ENCODE measurements around the gene PRKAR1B.
A peak's percentile ranks its signal among the peaks of the same experiment; 100 is the strongest.
"Not testable (repeated sequence)": the region's sequence is repeated elsewhere in the genome, so short reads cannot be mapped to it uniquely, and the experiment has no call there.

PRKAR1B gene

GRCh38 chr7:641269-641671 lies 85.8 kb downstream of the PRKAR1B start:
- no peak overlapping the region for H3K27ac ChIP-seq
- no peak for TF ChIP-seq Cebpa-rat (IDR thresholded peaks at IDR 0.05)

DNA sequence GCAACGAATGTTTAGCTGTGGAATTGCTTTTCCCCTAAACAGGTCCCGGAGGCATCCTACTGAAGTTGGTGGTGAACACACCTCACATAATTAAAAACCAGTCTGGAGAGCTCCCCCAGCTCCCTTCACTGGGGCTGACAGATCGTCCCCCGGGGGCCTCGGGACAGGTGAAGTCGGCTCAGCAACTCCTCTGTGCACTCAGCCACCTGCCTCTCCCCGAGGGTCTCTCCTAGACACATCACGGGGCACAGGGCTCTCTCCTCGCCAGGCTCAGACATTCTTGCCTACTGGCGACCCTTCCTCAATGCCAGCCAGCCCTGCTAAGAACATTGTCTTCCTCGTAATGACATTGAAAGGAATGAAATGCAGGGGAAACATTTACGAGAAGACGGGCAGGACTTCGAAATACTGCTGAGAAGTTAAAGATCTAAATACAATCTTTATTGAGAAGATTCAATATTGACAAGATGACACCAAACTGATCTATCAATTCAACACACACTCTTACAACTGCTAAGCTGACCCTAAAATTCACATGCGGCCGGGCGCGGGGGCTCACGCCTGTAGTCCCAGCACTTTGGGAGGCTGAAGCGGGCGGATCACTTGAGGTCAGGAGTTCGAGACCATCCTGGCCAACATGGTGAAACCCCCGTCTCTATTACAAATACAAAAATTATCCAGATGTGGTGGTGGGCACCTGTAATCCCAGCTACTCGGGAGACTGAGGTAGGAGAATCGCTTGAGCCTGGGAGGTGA lies 88.6 kb downstream of the PRKAR1B start:
- Histone ChIP-seq H3K4me1 (peaks cover 29% of the 10 kb centered on the region), H4K20me1 (no peaks in the 10 kb centered on the region), H3K9ac (no peak overlapping the region), H3K27ac (no peak overlapping the region), H3K36me3 (no peaks in the 10 kb centered on the region), H3K4me2 (no peak overlapping the region), H3K9me3 (peaks cover 15% of the 10 kb centered on the region), H3K27me3 (no peaks in the 10 kb centered on the region), H3K4me3 (no peak overlapping the region)
- TF ChIP-seq Cebpa-rat (IDR thresholded peaks at IDR 0.05), result no peak

More at GRCh38 chr7:641269-641671, 85.8 kb downstream of the PRKAR1B start:
- H3K4me1 ChIP-seq, result peaks cover 28% of the 10 kb centered on the region
- H4K20me1 ChIP-seq, result no peaks in the 10 kb centered on the region
- H3K4me3 ChIP-seq, result no peak overlapping the region
- H3K9me3 ChIP-seq, result peaks cover 28% of the 10 kb centered on the region
- H3K36me3 ChIP-seq, result peaks cover 9% of the 10 kb centered on the region; the same call in 1 of the 2 replicates
- H3K9ac ChIP-seq, result no peak overlapping the region
- H3K27me3 ChIP-seq, result no peaks in the 10 kb centered on the region
- H3K4me2 ChIP-seq, result no peak overlapping the region

DNA sequence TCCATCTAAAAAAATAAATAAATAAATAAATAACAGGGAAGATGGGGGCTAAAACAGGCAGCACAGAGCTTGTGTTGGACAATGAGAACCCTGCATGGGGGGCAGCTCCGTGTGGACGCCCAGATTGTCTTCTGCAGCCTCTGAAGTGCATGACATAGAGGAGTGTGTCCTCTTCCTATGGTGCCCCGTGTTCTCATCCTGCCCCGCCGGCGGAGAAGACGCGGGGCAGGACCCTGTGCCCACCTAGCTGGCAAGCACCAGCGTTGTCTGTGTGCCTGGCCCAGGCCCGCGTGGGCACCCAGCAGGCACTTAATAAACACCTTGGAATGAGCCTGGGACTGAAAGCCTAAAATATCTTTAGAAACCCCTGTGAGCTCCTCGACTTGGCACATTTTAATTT lies 89.3 kb downstream of the PRKAR1B start:
- H4K20me1 ChIP-seq, result no peaks in the 10 kb centered on the region
- H3K4me1 ChIP-seq, result peaks cover 25% of the 10 kb centered on the region
- H3K9ac ChIP-seq, result no peak overlapping the region
- TF ChIP-seq Cebpa-rat (IDR thresholded peaks at IDR 0.05), result no peak
- H3K4me2 ChIP-seq, result no peak overlapping the region
- no peak overlapping the region for H3K27ac ChIP-seq
- H3K27me3 ChIP-seq, result no peaks in the 10 kb centered on the region
- H3K4me3 ChIP-seq, result no peak overlapping the region
- peaks cover 12% of the 10 kb centered on the region; the same call in 1 of the 2 replicates for H3K9me3 ChIP-seq
- no peaks in the 10 kb centered on the region for H3K36me3 ChIP-seq

- H3K4me2 ChIP-seq, result peak overlapping the region; percentile 49
- no peak overlapping the region for H3K27ac ChIP-seq
- no peak for TF ChIP-seq Cebpa-rat (IDR thresholded peaks at IDR 0.05)
- H4K20me1 ChIP-seq, result no peaks in the 10 kb centered on the region
- no peak overlapping the region for H3K9ac ChIP-seq
- H3K4me3 ChIP-seq, result no peak overlapping the region
- no peaks in the 10 kb centered on the region for H3K27me3 ChIP-seq
- peaks cover 9% of the 10 kb centered on the region; the same call in 1 of the 2 replicates for H3K9me3 ChIP-seq
- peaks cover 22% of the 10 kb centered on the region for H3K4me1 ChIP-seq
- H3K36me3 ChIP-seq, result no peaks in the 10 kb centered on the region
Observed at GRCh38 chr7:636396-636795, 90.7 kb downstream of the PRKAR1B start.

DNA sequence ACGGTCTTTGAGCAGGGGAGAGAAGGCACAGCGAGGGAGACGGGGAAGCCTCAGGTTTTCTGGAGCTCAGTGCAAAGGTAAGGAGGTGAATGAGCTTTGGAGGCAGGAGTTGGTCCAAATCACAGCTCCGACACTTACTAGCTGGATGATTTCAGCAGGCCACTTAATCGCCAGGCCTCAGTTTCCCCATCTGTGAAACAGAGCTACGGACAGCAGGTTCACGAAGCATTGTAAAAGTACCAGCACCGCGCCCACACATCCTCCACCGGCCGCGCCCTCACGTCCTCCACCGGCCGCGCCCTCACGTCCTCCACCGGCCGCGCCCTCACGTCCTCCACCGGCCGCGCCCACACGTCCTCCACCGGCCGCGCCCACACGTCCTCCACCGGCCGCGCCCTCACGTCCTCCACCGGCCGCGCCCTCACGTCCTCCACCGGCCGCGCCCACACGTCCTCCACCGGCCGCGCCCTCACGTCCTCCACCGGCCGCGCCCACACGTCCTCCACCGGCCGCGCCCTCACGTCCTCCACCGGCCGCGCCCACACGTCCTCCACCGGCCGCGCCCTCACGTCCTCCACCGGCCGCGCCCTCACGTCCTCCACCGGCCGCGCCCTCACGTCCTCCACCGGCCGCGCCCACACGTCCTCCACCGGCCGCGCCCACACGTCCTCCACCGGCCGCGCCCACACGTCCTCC lies 91.2 kb downstream of the PRKAR1B start:
- H3K9ac ChIP-seq, H3K9me3 ChIP-seq, H3K4me2 ChIP-seq, H4K20me1 ChIP-seq, H3K27ac ChIP-seq, H3K4me3 ChIP-seq, H3K27me3 ChIP-seq, H3K36me3 ChIP-seq: not testable (repeated sequence)
- peaks cover 22% of the 10 kb centered on the region for H3K4me1 ChIP-seq

- no peak overlapping the region for H3K27ac ChIP-seq
- H3K4me2 ChIP-seq, result no peak overlapping the region
- TF ChIP-seq Cebpa-rat (IDR thresholded peaks at IDR 0.05), result no peak
- H3K4me1 ChIP-seq, result peaks cover 16% of the 10 kb centered on the region
- H3K4me3 ChIP-seq, result no peak overlapping the region
- no peaks in the 10 kb centered on the region for H3K9me3 ChIP-seq
- H3K36me3 ChIP-seq, result no peaks in the 10 kb centered on the region
- no peaks in the 10 kb centered on the region for H3K27me3 ChIP-seq
- H3K9ac ChIP-seq, result no peak overlapping the region
- no peaks in the 10 kb centered on the region; the same call in 1 of the 2 replicates for H4K20me1 ChIP-seq
Observed at GRCh38 chr7:635227-635626, 91.9 kb downstream of the PRKAR1B start.

DNA sequence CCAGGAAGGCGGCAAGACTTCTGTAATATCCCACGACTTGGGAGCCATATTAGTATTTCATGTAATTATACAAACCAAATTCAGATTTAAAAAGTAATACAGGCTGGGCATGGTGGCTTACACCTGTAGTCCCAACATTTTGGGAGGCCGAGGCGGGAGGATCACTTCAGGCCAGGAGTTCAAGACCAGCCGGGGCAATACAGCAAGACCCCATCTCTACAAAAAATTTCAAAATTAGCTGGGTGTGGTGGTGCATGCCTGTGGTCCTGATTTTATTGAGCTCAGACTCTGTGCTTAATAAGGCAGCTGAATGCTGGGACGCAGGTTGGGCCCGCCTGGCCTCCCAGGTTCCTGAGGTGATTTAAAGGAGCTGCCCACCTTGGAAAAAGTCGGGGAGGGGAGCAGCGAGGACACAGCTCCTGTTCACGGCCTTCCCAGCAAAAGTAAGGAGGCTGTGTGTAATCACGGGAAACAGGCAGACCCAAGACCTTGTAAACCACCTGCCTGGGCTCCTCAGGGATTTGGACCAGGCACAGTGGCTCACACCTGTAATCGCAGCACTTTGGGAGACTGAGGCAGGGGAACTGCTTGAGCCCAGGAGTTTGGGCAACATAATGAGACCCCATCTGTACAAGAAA lies 93.6 kb downstream of the PRKAR1B start:
- TF ChIP-seq Cebpa-rat (IDR thresholded peaks at IDR 0.05), result no peak

DNA sequence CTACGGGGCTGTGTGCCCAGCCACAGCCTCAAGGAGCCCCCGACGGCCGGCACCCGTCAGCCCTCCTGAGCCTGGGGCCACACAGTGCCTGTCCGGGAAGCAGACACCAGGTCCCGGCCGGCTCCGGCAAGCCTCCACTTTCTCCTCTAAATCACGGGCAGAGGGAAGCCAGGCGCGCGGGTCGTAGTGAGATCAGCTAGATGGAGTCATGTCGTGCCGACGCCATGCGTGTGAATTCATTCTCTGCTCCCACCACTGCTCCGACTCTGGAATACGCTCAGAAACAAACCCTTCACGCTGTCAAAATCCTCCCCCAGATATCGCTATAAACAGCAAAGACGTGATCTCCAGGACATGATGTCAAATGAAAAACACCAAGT lies 94.3 kb downstream of the PRKAR1B start:
- TF ChIP-seq Cebpa-rat (IDR thresholded peaks at IDR 0.05), result no peak
- H3K27ac ChIP-seq, result no peak overlapping the region
- peaks cover 13% of the 10 kb centered on the region for H4K20me1 ChIP-seq
- no peak overlapping the region for H3K4me2 ChIP-seq
- H3K4me1 ChIP-seq, result peaks cover 20% of the 10 kb centered on the region
- no peaks in the 10 kb centered on the region for H3K9me3 ChIP-seq
- no peak overlapping the region for H3K4me3 ChIP-seq
- no peak overlapping the region for H3K9ac ChIP-seq
- no peaks in the 10 kb centered on the region for H3K36me3 ChIP-seq
- H3K27me3 ChIP-seq, result no peaks in the 10 kb centered on the region

More for the DNA sequence above, 93.6 kb downstream of the PRKAR1B start:
- Histone ChIP-seq H3K4me3 (no peak overlapping the region), H3K9ac (no peak overlapping the region), H3K27me3 (no peaks in the 10 kb centered on the region), H3K4me1 (peaks cover 13% of the 10 kb centered on the region), H4K20me1 (peaks cover 7% of the 10 kb centered on the region), H3K27ac (no peak overlapping the region), H3K4me2 (no peak overlapping the region), H3K9me3 (no peaks in the 10 kb centered on the region), H3K36me3 (no peaks in the 10 kb centered on the region)

DNA sequence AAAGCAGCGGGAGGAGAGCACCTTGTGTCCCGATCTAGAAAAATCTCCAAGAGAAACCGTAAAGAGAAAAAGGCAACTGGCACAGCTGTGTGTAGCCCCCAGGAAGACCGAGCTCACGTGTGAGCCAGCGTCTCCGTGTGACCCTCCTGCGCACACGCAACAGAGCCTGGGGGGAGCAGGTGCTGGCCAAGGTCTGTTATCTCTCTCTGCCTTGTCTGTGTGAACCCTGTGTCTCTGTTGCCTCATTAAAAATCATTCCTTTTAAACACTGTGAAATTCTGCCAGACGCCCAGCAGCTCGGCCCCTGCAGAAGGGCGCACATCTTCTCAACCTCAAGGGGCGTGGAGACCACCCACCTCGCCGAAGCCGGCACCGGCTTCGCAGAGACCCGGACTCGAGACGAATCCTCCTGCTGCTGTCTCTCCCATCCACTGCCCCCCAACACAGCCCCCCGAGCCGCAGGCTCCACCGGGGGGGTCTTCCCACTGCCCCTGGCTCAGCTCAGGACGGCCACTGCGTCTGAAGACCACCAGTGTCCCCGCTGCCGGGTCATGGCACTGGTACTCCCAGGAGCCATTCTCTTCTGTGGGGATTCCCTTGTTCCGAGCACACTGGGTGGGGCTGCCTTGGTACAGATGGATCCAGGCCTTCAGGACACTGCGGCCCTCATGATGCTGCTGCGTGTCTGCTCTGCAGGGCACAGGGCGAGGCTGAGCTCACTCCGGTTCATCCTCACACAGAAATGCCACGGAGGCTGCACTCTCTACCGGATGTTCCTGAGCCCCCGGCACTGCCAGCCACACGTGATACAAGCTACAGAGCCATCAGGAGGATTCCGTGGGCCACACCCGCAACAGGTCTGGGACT lies 94.9 kb downstream of the PRKAR1B start:
- no peak for TF ChIP-seq Cebpa-rat (IDR thresholded peaks at IDR 0.05)
- Histone ChIP-seq H3K27ac (no peak overlapping the region), H3K9me3 (no peaks in the 10 kb centered on the region), H3K4me1 (peaks cover 25% of the 10 kb centered on the region), H3K27me3 (no peaks in the 10 kb centered on the region), H3K9ac (no peak overlapping the region), H3K4me3 (no peak overlapping the region), H4K20me1 (peaks cover 13% of the 10 kb centered on the region), H3K4me2 (no peak overlapping the region), H3K36me3 (no peaks in the 10 kb centered on the region)

Data from BLaER1 (cell line).